Upper lobe of left lung (tissue), 4 donors: ENCODE measurements around the gene CENPW.

ENCODE experiments used
- EP300 ChIP-seq, 4 donors: sonication (generic); formaldehyde crosslinking; IDR thresholded peaks; one replicate each; pipeline ENCODE4 v1.5.1; 2017; ENCODE audit warnings: antibody characterized with exemption in 4 of 4, control low read depth in 2 of 4
- POLR2A ChIP-seq, 4 donors: fragments of 450-650 bp; IDR thresholded peaks; one replicate each; pipeline ENCODE4 v1.5.1; 2016 to 2017; ENCODE audit warnings: antibody characterized with exemption in 4 of 4, mild to moderate bottlenecking in 2 of 4
- POLR2AphosphoS5 ChIP-seq, 2 donors: sonication (generic); formaldehyde crosslinking; IDR thresholded peaks; one replicate each; pipeline ENCODE4 v1.5.1; 2017; ENCODE audit warnings: antibody characterized with exemption in 2 of 2
- TF ChIP-seq, protein P1 (sequence below), 6 experiments: fragments of 450-650 bp in 4 of 6; fragments of 200-600 bp in 2 of 6; sonication (generic) in 2 of 6; IDR thresholded peaks; one replicate each; pipeline ENCODE4 v1.5.1; 2016 to 2019; ENCODE audit warnings: antibody characterized with exemption in 6 of 6

DNA sequence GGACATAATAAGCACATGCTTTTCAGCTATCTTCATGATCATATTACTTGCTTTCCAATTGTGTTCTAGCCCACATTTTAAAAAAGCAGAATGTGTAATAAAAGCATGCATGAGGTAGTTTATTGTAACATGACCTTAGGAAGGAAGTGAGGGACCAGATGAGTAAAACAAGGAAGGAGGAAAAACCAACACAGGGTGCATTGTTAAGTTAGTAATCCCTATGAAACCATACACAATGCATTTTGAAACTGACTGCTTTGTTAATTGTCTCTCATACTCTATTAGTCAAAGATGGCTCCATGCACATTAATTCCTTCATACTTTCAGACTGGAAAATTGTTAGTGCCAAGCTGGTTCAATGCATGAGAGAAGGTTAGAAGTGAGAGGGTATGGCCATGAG, 37.7 kb upstream of the CENPW start:
- TF ChIP-seq POLR2A (IDR thresholded peaks at IDR 0.05): no peak
- TF ChIP-seq, protein P1, sequence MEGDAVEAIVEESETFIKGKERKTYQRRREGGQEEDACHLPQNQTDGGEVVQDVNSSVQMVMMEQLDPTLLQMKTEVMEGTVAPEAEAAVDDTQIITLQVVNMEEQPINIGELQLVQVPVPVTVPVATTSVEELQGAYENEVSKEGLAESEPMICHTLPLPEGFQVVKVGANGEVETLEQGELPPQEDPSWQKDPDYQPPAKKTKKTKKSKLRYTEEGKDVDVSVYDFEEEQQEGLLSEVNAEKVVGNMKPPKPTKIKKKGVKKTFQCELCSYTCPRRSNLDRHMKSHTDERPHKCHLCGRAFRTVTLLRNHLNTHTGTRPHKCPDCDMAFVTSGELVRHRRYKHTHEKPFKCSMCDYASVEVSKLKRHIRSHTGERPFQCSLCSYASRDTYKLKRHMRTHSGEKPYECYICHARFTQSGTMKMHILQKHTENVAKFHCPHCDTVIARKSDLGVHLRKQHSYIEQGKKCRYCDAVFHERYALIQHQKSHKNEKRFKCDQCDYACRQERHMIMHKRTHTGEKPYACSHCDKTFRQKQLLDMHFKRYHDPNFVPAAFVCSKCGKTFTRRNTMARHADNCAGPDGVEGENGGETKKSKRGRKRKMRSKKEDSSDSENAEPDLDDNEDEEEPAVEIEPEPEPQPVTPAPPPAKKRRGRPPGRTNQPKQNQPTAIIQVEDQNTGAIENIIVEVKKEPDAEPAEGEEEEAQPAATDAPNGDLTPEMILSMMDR (IDR thresholded peaks at IDR 0.05): no peak
- TF ChIP-seq POLR2AphosphoS5 (IDR thresholded peaks at IDR 0.05): no peak
- TF ChIP-seq EP300 (IDR thresholded peaks at IDR 0.05): no peak
